Right lobe of liver (tissue), 4 donors: ENCODE measurements around the gene TSR3.
"Not testable (repeated sequence)": the region's sequence is repeated elsewhere in the genome, so short reads cannot be mapped to it uniquely, and the experiment has no call there.

Source experiments
- POLR2A ChIP-seq: fragments of 450-650 bp; IDR thresholded peaks from one replicate; pipeline ENCODE4 v1.6.1; 2017; ENCODE audit warnings: antibody characterized with exemption, mild to moderate bottlenecking
- TF ChIP-seq, protein P1 (sequence below), 4 donors: fragments of 200-600 bp in 3 of 4; fragments of 450-650 bp in 1 of 4; IDR thresholded peaks; one replicate each; pipeline versions ENCODE4 v1.5.1 to v1.8.0; 2016 to 2022; ENCODE audit warnings: antibody characterized with exemption in 4 of 4, mild to moderate bottlenecking in 2 of 4
- donor health status: DM: no; HTN: no; CAD: no.
- donor health status: DM: no; HTN: no; CAD: no.
- donor health status: DM: no; HTN: yes; CAD: no.

DNA sequence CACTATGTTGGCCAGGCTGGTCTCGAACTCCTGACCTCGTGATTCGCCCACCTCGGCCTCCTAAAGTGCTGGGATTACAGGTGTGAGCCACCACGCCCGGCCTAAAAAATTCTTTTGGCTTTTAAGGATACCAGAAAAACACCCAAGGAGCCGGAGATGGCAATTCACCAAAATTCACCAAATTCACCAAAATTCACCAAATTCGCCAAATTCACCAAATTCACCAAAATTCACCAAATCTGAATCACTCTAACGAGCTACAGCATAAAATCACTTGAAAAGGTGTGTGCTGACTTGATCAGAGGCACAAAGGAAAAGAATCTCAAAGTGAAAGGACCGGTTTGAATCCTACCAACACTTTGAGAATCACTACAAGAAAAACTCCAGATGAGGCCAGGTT lies 22.7 kb downstream of the TSR3 start:
- TF ChIP-seq POLR2A, result not testable (repeated sequence)
- TF ChIP-seq, protein P1, sequence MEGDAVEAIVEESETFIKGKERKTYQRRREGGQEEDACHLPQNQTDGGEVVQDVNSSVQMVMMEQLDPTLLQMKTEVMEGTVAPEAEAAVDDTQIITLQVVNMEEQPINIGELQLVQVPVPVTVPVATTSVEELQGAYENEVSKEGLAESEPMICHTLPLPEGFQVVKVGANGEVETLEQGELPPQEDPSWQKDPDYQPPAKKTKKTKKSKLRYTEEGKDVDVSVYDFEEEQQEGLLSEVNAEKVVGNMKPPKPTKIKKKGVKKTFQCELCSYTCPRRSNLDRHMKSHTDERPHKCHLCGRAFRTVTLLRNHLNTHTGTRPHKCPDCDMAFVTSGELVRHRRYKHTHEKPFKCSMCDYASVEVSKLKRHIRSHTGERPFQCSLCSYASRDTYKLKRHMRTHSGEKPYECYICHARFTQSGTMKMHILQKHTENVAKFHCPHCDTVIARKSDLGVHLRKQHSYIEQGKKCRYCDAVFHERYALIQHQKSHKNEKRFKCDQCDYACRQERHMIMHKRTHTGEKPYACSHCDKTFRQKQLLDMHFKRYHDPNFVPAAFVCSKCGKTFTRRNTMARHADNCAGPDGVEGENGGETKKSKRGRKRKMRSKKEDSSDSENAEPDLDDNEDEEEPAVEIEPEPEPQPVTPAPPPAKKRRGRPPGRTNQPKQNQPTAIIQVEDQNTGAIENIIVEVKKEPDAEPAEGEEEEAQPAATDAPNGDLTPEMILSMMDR (IDR thresholded peaks at IDR 0.05), result not testable (repeated sequence)
